Activated CD8-positive, alpha-beta memory T cell treated with anti-CD3 and anti-CD28 coated beads for 36 hours (primary cell): ENCODE measurements around the gene NKD2. TPM values are rescaled to one million over a fixed set of nuclear protein-coding genes. Genes with fewer than 3 reads are reported as not detected.
"Not testable (repeated sequence)": the region's sequence is repeated elsewhere in the genome, so short reads cannot be mapped to it uniquely, and the experiment has no call there.

ENCODE experiments used
- CTCF ChIA-PET: fragments of 350-600 bp; sonication (Branson Sonifier 250); formaldehyde crosslinking; loops from one replicate; lab custom pipeline; 2021; ENCODE audit warnings: antibody characterized with exemption; lab: Charles Lee
- POLR2A ChIA-PET: fragments of 350-600 bp; sonication (Branson Sonifier 250); formaldehyde crosslinking; loops from one replicate; lab custom pipeline; 2021; ENCODE audit warnings: antibody characterized with exemption; lab: Charles Lee
- total RNA-seq, 2 experiments: library from RNA; stranded (reverse); gene quantifications; one replicate each; pipeline ENCODE4 v1.2.3, GENCODE V29; 2021

The NKD2 gene, protein sequence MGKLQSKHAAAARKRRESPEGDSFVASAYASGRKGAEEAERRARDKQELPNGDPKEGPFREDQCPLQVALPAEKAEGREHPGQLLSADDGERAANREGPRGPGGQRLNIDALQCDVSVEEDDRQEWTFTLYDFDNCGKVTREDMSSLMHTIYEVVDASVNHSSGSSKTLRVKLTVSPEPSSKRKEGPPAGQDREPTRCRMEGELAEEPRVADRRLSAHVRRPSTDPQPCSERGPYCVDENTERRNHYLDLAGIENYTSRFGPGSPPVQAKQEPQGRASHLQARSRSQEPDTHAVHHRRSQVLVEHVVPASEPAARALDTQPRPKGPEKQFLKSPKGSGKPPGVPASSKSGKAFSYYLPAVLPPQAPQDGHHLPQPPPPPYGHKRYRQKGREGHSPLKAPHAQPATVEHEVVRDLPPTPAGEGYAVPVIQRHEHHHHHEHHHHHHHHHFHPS
- total RNA-seq = under 1 TPM; 0.40 to 0.59 TPM

DNA sequence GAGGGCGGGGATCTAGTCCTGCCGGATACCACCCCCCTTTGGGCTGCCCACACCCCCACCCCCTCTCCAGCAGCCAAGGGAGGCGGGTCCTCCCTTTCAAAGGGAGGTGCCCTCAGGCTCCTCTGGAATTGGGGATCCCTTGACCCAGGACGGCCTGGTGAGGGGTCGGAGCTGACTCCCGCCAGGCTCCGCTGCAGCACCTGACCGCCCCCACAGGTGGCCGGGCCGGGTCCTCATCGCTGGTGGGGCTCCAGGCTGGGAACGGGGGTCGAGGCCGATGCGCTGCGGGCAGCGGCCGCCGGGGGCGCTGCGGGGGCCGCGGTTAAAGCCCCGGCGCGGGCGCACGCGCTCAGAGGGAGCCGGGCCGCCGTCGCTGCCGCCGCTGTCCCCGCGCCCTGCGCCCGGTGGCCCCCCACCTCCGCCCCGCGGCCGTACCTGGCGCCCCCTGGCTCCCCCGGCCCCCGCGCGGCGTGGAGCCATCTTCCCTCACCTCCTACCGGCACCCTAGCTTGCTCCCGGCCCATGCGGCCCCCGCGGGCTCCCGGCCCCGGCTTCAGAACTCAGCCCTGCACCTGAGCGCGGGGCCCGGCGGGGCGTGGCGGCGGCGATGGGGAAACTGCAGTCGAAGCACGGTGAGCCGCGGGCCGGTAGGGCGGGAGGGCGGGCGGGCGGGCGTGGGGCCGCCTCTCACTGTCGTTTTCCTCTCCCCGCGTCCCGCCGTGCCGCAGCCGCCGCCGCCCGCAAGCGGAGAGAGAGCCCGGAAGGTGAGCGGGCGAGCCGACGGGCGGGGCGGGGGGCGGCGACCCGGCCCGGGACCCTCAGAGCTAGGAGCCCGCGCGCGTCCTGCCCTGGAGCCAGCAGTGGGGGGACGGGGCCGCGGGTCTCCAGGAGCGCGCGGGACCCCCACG lies at the start of gene NKD2:
Gene NKD2, plus strand, starts transcription at position 352 of the 908 bp plus-strand sequence. Its CDS starts 256 bp downstream, at position 608.
- ChIA-PET CTCF (no interaction called here), POLR2A (no interaction called here)

DNA sequence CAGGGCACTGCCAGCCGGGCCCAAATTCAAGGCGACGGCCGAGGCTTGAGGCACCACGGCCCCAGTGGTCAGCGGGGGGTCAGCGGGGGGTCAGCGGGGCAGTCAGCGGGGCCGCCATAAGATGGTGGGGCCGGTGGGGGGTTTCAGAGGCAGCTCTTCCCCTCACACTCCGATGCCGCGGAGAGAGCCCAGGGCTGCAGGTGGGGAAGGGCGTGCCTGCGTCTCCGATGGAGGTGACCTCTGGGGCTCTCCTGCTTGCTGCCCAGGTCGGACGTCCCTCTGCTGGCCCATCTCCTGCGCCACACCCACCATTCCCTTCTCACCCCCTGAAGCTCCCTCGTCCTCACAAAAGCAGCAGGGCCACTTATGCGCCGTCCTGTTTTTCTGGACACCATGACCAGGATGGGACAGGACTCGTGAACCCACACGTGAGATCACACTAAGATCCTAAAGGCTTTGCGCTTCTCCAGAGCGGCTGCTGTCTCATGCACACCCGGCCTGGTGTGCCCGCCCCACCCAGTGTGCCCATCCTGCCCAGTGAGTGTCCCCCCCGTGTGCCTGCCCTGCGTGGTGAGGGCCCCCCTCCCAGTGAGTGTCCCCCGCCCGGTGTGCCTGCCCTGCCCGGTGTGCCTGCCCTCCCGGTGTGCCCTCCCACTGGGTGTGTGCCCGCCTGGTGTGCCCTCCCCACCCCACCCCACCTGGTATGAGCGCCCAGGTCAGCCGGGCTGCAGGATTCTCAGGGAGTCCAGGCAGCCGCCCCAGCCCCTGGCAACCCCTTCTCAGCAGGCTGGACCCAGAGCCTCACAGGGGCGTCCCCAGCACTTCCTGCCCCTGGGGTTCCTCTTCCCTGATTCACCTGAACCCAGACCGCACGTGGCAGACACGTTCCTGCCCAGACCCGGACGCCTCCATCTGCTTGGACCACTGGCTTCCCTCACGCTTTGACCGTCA lies 48.7 kb upstream of the NKD2 start:
- POLR2A ChIA-PET = no interaction called here

DNA sequence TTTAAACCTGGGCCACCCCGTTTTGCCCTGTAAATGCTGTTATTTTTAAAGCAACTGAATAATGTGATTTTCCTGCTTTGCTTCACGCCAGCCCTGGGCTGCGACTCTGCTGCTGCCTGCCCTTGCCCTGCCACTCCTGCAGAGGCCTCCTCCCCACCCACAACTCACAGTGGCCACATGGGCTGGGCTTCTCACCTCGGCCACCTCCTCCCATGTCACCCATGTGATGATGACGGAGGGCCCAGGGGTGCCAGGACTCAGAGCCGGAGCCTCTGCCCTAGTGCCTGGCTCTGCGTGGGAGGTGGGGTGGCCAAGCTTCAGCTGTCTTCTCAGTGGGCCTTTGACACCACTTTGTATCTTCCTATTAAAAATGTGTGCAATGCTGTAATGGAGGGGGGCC lies 48.1 kb upstream of the NKD2 start:
- CTCF ChIA-PET = no interaction called here
- POLR2A ChIA-PET = no interaction called here

More for the DNA sequence above, 48.7 kb upstream of the NKD2 start:
- CTCF ChIA-PET = no interaction called here

DNA sequence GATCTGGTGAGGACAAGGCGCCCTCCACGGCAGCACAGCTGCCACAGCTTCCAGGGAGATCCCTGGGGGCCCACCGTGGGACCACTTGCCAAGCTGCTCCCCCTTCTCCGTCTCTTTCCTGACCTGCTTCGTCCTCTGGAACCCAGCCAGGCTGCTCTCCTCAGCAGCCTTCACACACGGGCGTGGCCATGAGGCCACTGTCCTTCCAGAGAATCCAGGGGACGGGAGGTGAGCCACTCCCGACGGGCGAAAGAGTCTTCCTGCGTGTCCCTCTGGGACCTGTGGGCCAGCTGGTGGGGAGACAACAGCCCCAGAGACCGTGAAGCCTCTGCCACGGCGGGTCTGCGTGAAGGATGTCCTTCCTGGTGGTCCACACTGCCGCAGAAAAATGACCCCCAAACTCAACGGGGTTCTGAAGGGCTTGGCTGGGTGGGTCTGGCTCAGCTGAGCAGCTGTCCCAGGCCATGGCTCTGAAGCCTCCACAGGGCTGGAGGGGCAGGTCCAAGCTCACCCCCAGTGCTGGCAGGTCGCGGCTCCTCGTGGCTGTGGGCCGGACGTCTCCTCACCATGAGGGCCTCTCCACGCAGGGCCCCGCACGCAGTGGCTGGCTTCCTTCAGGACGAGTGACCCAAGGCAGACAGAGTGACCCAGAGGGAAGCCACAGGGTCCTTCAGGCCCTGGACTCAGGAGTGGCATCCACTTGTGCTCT lies 47.4 kb upstream of the NKD2 start:
- CTCF ChIA-PET = no interaction called here

DNA sequence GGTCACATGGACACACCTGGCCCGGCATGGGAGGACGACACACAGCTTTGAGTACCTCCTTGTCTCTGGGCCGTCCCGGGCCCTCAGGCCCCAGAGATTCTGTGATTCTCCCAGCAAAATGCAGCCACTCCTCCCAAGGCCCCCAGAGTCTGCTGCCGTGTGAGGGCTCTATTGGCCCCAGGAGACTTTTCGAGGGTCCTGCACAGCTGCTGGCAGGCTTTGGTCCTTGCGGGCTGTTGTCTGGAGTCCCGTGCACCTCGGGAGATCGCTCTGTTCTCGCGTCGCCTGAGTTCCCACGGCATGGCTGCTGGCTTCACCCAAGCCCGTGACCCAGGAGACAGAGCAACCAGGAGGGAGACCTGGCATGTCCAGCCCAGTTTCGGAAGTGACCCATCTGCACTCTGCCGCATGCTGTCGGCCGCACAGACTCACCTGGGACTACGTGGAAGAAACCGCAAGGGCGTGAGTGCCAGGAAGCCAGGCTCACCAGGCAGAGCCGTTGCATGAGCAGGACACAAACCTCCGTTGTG lies 46.8 kb upstream of the NKD2 start:
- POLR2A ChIA-PET = no interaction called here
- CTCF ChIA-PET = no interaction called here

More for the DNA sequence above, 47.4 kb upstream of the NKD2 start:
- POLR2A ChIA-PET = no interaction called here

DNA sequence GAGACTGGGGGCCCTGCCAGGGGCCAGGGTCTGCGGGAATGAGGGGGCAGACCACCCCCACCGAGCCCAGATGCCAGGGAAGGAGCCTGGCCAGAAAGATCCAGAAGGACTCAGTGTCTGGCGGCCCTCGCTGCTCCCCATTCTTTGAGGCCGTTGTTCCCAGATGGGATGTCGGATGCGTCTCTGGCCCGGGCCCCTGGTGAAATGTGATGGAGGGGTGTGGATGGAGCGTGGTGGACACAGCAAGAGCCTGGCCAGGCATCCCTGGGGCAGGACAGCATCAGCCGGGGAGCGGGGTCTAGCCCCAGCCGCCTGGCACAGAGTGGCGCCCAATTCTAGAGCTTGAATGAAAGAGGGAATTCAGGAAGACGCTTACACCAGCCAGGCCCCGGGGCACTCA lies 46.2 kb upstream of the NKD2 start:
- ChIA-PET POLR2A (no interaction called here), CTCF (no interaction called here)

DNA sequence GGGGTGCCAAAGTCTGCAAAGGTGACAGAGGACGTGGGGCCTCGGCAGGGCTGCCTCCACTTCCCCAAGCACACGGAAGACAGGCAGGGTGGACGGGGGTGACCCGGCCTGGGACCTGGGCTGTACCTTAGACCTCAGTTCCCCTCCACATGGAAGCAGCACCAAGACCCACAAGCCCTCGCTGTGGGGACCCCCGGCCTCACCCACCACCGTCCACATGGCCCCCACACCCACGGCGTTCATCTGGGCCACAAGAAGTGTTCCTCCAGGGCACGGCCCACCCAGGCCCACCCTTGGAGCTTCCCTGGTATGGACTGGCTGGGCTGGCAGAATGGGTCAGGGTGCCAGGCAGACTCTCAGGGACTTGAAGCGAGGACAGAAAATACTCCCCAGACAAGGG lies 45.8 kb upstream of the NKD2 start:
- ChIA-PET CTCF (no interaction called here), POLR2A (no interaction called here)

DNA sequence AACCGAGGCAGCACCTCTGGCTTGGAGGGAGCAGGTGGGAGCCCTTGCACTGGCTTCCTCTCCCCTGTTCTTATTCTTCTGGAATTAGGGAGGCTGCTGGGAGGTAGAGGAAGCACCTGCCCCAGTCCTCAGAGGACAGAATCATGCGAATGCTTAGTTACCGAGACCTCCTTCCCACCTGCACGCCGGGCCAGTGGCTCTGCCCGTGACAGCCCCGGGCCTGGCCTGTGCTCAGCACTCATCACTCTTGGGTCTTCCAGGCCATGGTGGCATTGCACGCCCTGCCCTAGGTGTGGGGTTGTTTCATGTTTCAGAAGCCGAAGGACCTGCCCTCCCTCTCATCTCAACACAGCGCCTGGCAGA lies 45.3 kb upstream of the NKD2 start:
- CTCF ChIA-PET = no interaction called here

DNA sequence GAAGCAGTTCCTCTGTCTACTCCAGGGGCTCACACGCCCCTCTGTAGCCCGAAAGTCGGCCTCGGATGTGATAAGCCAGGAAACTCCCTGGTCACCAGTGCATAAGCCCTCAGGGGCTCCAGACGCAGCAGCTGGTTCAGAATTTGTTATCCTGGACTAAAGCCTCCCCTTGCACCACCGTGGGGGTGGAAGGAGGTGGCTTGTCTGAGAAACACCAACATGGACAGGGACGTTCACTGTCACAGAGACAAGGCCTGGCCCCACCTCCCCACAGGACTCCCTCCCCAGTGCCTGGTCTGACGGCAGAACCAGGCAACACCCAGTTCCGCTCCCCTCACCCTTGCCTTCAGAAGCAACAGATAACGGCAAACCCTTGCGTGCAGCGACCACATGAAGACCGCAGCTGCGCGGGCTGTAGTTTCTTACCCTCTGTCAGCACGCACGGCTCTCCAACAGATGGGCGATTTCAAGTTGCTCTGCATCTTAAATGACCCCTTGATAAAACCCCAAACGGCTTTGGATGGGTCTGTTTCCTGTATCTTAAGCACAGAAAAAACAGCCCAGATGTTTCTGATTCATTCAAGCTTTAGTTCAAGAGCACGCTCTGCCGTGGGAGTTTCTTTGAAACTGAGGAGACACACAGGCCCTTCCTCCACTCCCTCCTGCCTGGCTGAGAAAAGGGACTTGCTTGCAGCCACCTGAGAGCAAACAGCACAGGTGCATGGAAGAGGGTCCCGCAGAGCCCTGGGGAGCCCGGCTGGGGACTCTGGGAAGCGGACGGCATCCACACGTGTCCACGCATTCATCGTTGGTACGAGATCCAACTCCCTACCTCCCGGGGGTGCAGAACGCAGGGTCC lies 44.7 kb upstream of the NKD2 start:
- ChIA-PET CTCF (no interaction called here), POLR2A (interaction anchor here (0.5 kb wide), 1 partner anchor 167 kb away, joined by 3 read pairs; no protein-coding TSS in a partner anchor)

More for the DNA sequence above, 45.3 kb upstream of the NKD2 start:
- POLR2A ChIA-PET = no interaction called here

DNA sequence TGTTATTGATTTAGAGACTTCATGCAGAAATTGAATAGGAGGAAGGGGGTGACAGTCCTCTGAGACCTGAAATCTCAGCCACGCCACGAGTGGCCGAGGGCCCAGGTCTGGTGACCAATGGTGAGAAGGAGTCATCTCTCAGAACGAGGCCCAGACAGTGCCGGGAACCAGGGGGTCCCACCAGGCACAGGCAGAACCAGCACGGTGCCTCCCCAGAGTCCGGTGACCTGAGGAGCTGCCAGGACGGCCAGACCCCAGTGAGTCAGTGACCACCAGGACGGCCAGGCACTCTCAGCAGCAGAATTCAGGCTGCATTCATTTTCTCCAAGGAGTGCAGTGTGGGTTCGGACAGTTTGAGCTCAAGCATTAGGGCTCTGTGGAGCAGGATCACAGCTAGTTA lies 43.8 kb upstream of the NKD2 start:
- ChIA-PET POLR2A (no interaction called here), CTCF (no interaction called here)

DNA sequence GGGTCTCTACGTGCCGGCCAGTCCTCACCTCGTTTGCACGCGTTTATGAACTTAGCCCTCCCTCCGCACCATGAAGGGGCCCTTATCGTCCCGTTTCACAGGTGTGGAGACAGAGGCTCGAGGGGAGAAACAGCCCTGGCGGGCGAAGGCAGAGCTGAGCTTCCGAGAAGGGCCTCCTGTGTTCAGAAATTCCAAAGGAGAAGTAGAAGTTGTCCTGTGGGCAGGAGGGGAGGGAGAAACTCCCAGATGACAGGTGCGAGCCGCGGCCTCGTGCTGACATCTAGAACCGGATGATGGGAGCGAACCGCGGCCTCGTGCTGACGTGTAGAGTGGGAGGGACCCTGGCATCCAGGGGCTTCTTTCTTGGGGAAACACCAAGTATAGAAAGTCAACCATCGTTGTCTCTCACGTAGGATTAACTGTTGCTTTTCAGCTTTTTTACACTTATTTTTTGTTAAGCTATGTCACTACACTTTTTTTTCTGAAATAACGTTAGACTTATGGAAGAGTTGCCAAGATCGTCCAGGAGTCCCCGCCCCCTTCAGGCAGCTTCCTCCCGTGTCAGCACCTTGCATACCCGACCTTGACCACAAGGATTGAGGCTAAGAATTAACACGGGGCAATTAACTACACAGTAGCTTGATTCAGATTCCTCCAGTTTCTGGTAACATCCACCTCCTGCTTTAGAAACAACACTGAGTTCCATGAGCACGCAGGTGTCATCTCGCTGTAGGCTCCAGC lies 42.8 kb upstream of the NKD2 start:
- ChIA-PET CTCF (no interaction called here), POLR2A (no interaction called here)

DNA sequence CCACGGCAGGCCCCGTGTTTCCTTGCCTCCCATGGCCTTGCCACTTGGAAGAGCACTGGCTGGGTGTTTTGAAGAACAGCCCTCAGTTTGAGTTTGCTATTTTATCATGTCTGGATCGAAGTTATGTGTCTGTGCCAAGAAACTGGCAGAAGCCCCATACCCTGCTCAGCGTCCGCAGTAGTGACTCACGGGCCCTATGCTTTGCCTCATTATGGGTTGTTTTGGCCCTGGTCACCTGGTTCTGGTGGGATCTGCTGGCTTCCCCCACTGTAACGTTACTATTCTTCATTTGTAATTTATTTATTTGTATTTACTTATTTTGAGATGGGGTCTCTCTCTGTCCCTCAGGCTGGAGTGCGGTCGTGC lies 42.3 kb upstream of the NKD2 start:
- CTCF ChIA-PET = no interaction called here
- POLR2A ChIA-PET = no interaction called here

DNA sequence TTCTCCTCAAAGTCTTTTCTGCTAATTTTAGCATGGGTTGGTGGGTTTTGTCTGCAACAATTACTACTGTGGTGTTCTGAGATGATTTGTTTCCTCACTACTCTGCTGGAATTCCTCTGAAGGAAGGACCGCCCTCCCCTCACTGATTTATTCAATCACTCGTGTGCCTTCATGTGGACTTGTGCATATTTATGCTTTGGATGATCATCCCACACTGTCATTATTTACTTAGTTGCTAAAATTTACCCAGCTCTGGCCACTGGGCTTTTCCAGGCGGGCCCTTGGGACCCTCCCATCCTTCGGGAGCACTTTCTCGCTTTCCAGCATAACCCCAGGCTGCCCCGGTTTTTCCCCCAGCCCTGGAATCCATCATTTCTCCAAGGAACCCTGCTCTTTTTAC lies 41.7 kb upstream of the NKD2 start:
- CTCF ChIA-PET = no interaction called here

DNA sequence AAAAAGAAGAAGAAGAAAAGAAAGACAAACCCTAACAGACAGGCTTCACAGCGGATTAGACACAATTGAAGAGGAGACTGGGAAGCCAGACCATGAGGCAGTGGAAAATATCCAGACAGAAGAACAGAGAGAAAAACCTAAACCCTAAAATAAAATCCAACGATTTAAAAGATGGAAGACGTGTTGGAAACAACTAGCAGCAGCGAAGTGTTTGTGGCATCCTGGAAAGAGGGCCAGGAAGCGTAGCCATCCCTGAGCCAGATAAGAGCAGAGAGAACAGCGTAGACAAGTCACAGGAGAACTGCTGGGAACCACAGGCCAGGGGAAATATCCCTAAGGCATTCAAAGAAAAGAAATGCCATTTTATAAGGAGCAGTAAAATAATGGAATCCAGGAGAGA lies 39.7 kb upstream of the NKD2 start:
- ChIA-PET POLR2A (no interaction called here), CTCF (no interaction called here)

More for the DNA sequence above, 41.7 kb upstream of the NKD2 start:
- POLR2A ChIA-PET = no interaction called here

DNA sequence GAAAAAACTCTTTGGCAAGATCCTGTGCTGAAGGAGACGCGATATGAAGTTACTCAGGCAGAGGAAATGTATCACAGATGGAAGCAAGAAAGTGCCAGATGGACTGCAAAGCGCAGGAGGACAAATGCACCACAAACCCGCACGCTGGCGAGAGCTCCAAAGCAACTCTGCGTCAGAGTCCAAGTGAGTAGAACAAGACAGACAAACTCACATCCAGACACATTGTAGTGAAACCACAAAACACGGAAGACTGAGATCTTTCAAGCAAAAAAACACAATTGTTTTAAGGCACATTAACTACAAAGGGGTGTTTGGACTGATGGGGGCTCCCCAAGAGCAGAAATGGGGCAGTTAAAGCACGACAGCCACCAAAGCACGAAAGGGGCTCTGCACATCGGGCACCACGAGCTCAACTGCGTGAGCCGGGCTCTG lies 39.2 kb upstream of the NKD2 start:
- ChIA-PET CTCF (no interaction called here), POLR2A (no interaction called here)

DNA sequence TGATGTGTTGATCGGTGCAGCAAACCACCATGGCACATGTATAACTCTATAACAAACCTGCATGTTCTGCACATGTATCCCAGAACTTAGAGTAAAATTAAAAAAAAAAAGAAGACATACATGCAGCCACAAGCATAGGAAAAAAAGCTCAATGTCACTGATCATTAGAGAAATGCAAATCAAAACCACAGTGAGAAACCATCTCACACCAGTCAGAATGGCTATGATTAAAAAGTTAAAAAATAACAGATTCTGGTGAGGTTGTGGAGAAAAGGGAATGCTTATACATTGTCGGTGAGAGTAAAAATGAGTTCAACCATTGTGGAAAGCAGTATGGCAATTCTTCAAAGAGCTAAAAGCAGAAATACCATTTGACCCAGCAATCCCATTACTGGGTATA lies 36.0 kb upstream of the NKD2 start:
- POLR2A ChIA-PET, CTCF ChIA-PET: not testable (repeated sequence)
